Activated CD8-positive, alpha-beta T cell treated with anti-CD3 and anti-CD28 coated beads for 36 hours (primary cell): ENCODE measurements around the gene LYVE1. TPM values are rescaled to one million over a fixed set of nuclear protein-coding genes. Genes with fewer than 3 reads are reported as not detected.

ENCODE experiments used
- ATAC-seq: fragments of 200-7000 bp; cut with Tn5 transposase; one replicate; pipeline ENCODE4 v1.10.0; 2021; ENCODE audit warnings: mild to moderate bottlenecking, moderate library complexity
- CTCF ChIA-PET: fragments of 350-600 bp; sonication (Branson Sonifier 250); formaldehyde crosslinking; loops from one replicate; lab custom pipeline; 2021; ENCODE audit warnings: antibody characterized with exemption; lab: Charles Lee
- POLR2A ChIA-PET: fragments of 350-600 bp; sonication (Branson Sonifier 250); formaldehyde crosslinking; loops from one replicate; lab custom pipeline; 2021; ENCODE audit warnings: antibody characterized with exemption; lab: Charles Lee
- DNase-seq: peaks from one replicate; pipeline ENCODE4 v3.0.0-alpha.2; 2020
- H3K27ac Mint-ChIP-seq: one replicate; pipeline ENCODE4 v1.8.0; 2021; ENCODE audit warnings: mild to moderate bottlenecking, mixed read lengths
- H3K27me3 Mint-ChIP-seq: one replicate; pipeline ENCODE4 v1.8.0; 2021; ENCODE audit warnings: mixed read lengths
- H3K36me3 Mint-ChIP-seq: one replicate; pipeline ENCODE4 v1.8.0; 2021; ENCODE audit warnings: low read depth, mixed read lengths
- H3K4me1 Mint-ChIP-seq: one replicate; pipeline ENCODE4 v1.8.0; 2021; ENCODE audit warnings: low read depth, mixed read lengths
- H3K4me3 Mint-ChIP-seq: one replicate; pipeline ENCODE4 v1.8.0; 2021; ENCODE audit warnings: mild to moderate bottlenecking, moderate library complexity, mixed read lengths
- H3K9me3 Mint-ChIP-seq: one replicate; pipeline ENCODE4 v1.8.0; 2021; ENCODE audit warnings: mixed read lengths
- intact Hi-C: fragments of 100-400 bp; cut with micrococcal nuclease; formaldehyde crosslinking; loops from one replicate; pipeline ENCODE4 v1.10.0; 2022
- total RNA-seq, 2 experiments: library from RNA; stranded (reverse); gene quantifications; one replicate each; pipeline ENCODE4 v1.2.3, GENCODE V29; 2021
- TF ChIP-seq, protein P1 (sequence below): fragments of 200-600 bp; IDR thresholded peaks from one replicate; pipeline ENCODE4 v1.8.0; 2022; ENCODE audit warnings: antibody characterized with exemption, mild to moderate bottlenecking

Gene LYVE1
- total RNA-seq, 2 experiments from 2014 or later: not detected

- Mint-ChIP-seq H3K9me3 (no peaks in the 10 kb centered on the region), H3K4me1 (peaks cover 2% of the 10 kb centered on the region), H3K27me3 (peaks cover 1% of the 10 kb centered on the region), H3K27ac (no peak overlapping the region), H3K4me3 (no peak overlapping the region), H3K36me3 (no peaks in the 10 kb centered on the region)
- ATAC-seq (no peak), DNase-seq (no peak)
- TF ChIP-seq, protein P1, sequence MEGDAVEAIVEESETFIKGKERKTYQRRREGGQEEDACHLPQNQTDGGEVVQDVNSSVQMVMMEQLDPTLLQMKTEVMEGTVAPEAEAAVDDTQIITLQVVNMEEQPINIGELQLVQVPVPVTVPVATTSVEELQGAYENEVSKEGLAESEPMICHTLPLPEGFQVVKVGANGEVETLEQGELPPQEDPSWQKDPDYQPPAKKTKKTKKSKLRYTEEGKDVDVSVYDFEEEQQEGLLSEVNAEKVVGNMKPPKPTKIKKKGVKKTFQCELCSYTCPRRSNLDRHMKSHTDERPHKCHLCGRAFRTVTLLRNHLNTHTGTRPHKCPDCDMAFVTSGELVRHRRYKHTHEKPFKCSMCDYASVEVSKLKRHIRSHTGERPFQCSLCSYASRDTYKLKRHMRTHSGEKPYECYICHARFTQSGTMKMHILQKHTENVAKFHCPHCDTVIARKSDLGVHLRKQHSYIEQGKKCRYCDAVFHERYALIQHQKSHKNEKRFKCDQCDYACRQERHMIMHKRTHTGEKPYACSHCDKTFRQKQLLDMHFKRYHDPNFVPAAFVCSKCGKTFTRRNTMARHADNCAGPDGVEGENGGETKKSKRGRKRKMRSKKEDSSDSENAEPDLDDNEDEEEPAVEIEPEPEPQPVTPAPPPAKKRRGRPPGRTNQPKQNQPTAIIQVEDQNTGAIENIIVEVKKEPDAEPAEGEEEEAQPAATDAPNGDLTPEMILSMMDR: no peak
- intact Hi-C loops: loop anchor here (10.0 kb wide), 1 partner anchor 57 kb away; the partner anchor contains the start of gene RNF141
- ChIA-PET CTCF (no interaction called here), POLR2A (no interaction called here)
Observed at GRCh38 chr11:10601837-10602236, 33.4 kb upstream of the LYVE1 start.

DNA sequence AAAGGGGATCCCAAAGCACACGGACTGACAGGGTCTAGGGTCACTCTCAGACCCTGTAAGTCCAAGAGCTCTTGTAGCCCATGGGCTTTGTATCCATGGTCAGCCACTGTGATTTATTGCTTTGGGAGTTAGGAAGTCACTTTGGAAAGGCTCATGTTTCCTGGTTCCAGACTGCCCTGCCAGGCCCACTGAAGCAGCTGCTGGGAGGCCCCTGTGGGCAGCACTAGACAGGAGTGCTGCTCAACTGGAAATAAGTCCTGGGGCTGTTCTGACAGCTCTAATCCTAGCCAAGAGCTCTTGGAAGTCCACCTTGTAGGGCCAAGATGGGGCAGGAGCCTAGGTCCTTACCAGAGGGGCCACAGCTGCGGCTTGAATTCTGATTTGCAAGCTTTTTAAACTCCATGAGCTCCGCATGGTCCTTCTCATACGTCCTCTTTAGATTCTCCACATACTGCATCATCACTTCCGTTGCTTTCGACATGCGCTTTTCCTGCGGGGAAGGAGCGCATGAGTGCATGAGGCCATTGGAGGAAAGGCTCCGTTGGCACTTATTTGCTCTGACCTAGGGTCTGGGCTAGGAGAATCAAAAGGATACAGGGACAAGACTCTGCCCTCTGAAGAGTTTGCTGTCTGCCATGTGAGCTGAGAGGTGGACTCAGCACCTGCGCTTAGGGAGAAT is 32.2 kb upstream of the LYVE1 start:
- no peaks in the 10 kb centered on the region for H3K4me1 Mint-ChIP-seq
- intact Hi-C loops: loop anchor here (10.0 kb wide), 1 partner anchor 56 kb away; the partner anchor contains the start of gene RNF141
- ChIA-PET POLR2A (no interaction called here), CTCF (no interaction called here)
- peaks cover 4% of the 10 kb centered on the region for H3K27me3 Mint-ChIP-seq
- H3K4me3 Mint-ChIP-seq: no peak overlapping the region
- no peak for ATAC-seq
- no peak overlapping the region for H3K27ac Mint-ChIP-seq
- H3K9me3 Mint-ChIP-seq: no peaks in the 10 kb centered on the region
- TF ChIP-seq, protein P1: no peak
- DNase-seq: no peak
- H3K36me3 Mint-ChIP-seq: no peaks in the 10 kb centered on the region

- ChIA-PET POLR2A (no interaction called here), CTCF (interaction anchor here (1.5 kb wide), 1 partner anchor 58 kb away, joined by 6 read pairs; the partner anchor contains the start of gene RNF141)
- TF ChIP-seq, protein P1: no peak
- Mint-ChIP-seq H3K36me3 (no peaks in the 10 kb centered on the region), H3K4me1 (no peaks in the 10 kb centered on the region), H3K4me3 (no peak overlapping the region), H3K9me3 (no peaks in the 10 kb centered on the region), H3K27ac (no peak overlapping the region), H3K27me3 (peaks cover 5% of the 10 kb centered on the region)
- no peak for DNase-seq
- ATAC-seq: no peak
- intact Hi-C loops: loop anchor here (10.0 kb wide), 1 partner anchor 55 kb away; the partner anchor contains the start of gene RNF141
Observed at GRCh38 chr11:10599388-10600175, 31.1 kb upstream of the LYVE1 start.

DNA sequence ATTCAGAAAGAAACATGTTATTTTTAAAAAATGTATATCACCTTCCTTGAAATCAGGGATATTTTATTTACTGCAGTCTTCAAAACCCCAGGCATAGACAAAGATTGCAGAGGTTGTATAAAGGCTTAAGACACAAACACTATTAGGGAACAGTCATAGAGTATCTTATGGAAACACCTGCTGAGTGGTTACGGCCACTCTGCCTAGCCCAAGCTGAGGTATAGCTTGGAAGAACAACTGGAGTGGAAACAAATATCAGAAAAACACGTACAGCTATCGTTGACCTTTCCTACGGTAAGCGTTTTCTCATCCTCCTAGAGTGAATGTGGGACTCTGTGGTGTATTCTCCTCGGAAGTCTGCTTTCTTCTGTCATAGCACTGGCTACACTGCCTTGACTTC is 30.4 kb upstream of the LYVE1 start:
- CTCF ChIA-PET: interaction anchor here (1.5 kb wide), 1 partner anchor 58 kb away, joined by 6 read pairs; the partner anchor contains the start of gene RNF141
- TF ChIP-seq, protein P1: no peak
- H3K4me1 Mint-ChIP-seq: no peaks in the 10 kb centered on the region

More for the DNA sequence above, 30.4 kb upstream of the LYVE1 start:
- DNase-seq (no peak), ATAC-seq (no peak)
- no peak overlapping the region for H3K4me3 Mint-ChIP-seq
- POLR2A ChIA-PET: no interaction called here
- H3K27ac Mint-ChIP-seq: no peak overlapping the region
- intact Hi-C loops: no loop called here
- H3K36me3 Mint-ChIP-seq: no peaks in the 10 kb centered on the region
- H3K9me3 Mint-ChIP-seq: no peaks in the 10 kb centered on the region
- H3K27me3 Mint-ChIP-seq: peaks cover 5% of the 10 kb centered on the region
